HG03521 (cell line): Measurements from ENCODE around the gene COL23A1.

Experiments
- ATAC-seq: cut with Tn5 transposase; IDR thresholded peaks from one replicate; pipeline ENCODE4 v1.9.1; 2021; ENCODE audit warnings: mild to moderate bottlenecking, moderate library complexity; ENCODE audit not compliant: unreplicated experiment

Gene COL23A1

DNA sequence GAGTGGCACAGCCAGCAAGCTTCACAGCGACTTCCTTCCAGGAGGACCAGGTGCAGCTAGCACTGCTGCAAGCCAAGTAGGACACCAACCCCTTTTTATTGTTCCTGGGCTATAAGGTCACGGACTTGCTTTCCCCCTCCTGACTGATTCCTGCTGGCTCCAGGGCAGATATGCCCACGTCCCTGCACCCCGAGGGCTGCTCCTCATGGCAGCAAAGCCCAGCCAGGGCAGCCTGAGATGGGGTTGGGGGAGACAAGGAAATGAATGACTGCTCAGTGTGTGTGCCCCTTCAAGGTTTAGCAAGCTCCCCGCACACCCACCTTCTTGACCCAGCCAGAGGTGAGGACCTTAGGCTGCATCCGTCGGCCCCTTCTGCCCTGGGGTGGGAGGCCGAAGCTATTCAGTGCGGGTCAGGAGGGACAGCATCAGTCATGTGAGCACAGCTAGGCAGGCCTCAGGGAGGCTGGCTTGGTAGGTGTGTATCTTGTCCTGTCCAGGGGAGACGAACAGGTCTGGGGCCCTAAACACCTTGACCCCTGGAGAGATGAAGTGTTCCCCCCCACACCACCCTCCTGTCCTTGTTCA, 221.4 kb downstream of the COL23A1 start:
- no peak for ATAC-seq

DNA sequence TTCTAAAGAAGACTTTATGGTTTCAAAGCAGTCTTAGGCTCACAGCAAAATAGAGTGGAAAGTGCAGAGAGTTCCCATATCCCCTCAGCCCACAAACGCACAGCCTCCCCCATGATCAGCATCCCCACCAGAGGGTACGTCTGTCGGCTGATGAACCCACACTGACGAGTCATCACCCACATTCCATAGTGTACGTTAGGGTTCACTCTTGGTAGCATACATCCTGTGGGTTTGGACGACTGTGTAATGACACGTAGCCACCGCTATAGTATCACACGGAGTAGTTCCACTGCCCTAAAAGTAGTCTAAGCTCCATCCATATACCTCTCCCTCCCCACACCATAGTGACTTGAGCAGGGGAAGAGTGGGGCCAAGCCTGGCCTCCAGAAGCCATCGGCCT, 221.9 kb downstream of the COL23A1 start:
- no peak for ATAC-seq

DNA sequence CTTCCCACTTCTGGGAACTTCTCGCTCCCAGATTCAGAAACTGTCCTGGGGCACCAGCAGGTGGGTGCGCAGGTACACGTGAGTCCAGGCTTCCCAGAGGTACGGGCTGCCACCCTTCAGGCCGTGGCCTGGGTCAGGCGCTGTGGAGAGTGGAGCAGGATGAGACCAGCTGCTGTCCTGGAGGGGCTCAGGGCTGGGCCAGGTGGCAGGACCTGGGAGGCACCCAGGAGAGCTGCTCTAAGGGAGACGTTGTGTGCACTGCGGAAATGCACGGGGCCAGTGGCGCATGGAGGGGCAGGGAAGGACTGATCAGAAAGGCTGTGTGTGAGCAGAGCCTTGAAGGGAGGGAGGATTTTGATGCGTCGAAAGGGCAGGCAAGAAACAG, 222.5 kb downstream of the COL23A1 start:
- no peak for ATAC-seq

DNA sequence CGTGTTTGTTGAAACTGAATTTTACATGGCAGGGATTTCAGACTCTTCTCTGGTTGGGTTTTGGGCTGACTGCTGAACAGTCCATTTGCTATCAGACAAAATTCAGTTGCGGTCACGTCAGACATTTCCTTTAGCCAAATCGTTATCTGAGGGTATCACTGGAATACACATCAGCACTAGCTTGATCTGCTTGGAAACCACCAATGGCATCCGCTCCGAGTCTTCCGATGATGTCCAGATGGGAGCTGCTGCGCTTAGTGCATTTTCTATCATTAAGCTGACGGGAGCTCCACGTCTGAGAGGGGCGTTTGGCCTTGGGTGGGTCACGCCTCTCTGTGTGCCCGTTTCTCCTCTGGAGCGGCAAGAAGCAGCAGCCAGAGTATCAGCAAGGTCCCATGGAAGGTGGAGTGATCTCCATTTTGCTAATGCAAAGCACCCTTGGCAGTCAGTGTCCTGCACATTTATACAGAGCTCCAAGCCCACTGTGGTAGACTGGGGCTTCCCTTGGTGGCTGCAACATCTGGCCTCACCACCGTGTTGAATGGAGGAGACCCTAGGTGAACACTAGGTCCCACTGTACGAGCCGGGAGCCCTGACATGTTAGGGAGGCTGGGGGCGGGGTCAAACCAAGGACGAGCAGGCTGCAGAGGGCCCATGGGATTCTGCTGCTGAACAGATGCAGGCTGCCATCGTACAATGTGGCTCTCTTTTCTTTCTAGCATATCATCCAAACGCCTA, 223.0 kb downstream of the COL23A1 start:
- no peak for ATAC-seq

DNA sequence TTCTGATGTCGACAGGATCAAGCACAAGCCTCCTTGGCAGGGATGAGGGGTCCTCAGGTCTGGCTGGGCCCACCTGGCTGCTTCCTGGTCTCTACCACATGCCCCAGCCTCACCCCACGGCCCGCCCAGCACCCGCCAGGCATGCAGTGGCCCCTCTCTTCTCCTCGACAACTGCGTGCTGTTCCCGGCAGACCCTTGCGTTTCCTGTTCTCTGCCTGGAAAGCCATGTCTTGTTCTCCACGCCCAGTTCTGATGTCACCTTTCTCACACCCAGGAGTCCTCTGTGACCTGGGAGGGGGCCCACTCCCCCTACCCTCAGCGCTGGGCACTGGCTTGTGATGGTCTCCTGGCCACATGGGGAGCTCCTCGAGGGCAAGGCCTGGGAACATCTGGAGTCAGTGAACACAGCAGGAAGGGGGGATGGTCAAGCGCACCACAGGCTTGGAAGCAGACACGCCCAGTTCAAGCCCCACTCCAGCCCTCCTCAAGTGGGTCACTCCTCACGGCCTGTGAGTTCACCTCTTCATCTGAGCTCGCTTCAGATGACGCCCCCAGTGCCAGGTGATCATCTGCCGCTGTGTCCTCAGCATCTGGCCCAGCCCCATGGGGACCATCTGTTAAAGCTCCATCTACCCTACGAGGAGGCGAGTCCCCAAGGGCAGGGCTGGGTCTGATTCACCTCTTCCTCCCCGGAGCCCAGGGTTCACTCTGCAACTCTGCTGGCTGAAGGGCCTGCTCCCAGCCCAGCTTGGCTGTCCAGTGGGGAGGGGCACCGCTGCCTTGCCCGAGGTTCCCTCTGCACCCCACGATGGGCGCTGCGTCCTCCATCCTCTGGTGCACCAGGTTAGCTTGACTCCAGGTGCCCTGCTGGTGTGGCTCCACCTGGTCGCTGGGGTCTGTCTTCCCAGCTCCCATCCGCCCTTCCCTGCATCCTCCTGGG, 224.4 kb downstream of the COL23A1 start:
- ATAC-seq: no peak

DNA sequence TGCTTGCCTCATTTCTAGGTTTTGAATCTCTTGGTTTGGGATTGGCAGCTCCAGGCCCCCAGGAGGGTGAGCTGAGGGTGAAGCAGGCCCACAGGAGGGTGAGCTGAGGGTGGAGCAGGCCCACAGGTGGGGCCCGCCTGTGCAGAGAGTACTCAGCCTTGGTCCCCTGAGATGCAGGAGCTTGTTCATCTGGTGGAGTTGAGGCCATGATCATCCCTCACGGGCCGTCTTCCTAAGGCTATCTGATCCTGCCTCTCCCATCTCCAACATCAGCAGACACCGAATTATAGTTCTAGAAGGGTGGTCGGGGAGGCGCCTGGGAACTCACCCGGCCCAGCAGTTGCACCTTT, 225.9 kb downstream of the COL23A1 start:
- no peak for ATAC-seq

DNA sequence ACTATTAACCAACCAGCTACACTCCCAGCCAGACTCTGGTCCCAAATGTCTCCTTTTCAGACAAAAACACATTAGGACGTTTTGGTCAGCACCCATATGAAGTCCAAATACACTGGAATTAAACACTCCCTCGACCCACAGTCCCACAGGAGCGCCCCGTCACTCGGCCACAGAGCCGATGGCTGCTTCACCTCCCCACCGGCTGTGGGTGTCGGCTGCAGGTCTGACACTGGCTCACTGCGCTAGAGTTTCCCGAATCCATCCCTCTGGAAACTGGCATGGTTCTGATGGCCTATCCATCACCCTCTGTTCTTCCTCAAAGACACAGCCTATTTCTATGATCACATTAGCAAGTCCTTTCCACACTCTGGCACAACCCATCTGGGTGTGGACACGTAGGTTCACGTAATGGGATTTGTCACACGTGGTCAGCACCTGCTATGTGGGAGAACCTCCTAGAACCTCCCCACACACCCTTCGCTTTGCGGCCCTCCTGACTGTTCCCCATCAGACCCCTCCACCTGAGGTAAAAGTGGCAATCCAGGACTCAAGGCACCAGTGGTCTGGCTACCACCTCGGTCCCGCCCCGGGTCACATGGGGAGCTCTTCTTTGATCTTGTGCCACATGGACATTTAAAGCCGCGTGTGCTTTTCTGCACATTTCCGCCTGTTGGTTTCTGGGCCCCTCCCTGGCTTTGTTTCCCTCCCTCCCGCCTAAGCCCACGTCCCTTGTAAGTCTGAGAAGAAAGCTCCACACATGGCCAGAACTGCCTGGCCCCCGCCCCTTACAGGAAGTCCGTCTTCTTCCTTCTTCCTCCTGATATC, 226.5 kb downstream of the COL23A1 start:
- no peak for ATAC-seq

DNA sequence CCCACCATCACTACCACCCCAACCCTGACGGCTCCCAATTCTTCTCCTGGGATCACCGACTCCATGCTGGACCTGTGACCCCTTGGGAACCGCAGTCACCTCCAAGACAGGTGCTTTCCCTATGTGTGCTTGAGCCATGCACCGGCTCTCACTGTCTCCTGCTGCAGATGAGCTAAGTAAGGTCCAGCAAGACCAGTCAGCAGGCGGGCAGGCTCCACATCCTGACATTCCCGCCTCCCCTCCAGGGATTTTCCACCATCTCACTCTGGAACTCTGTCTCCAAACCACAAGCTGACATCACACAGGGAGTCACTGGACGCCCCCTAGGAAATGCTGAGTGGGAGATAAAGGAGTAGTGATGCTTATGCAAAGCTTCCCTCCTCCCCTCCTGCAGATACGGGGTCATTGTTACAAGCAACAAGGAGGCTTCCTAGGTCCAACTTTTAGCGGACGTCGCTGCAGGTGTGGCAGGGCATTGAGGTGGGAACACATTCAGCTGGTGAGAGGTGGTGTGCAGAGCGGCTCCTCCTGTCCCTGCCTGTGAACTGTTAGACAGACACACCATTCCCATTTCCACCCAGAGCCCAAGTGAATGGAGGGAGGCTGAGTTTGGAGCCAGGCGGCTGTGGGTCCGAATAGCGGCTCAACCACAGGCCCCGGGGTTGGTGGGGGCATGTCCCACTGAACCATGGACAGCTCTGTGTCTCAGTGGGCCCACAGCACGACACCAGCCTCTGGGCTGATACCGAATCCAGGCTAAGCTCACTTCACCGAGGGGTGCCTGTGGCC, 228.3 kb downstream of the COL23A1 start:
- no peak for ATAC-seq

DNA sequence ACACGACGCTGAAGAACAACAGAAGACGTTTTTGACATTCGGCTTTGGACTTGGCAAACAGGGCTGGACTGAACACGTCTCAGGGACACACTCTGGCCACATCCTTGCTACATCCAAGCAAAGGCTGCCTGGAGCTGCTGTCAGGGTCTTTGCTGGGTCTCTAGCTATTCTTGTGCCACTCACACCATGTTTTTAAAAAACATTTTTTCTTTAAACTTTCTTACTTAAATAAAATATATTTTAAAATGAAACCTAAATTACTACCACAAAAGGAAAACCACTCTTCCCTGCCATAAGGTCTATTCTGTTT, 229.3 kb downstream of the COL23A1 start:
- ATAC-seq: no peak

DNA sequence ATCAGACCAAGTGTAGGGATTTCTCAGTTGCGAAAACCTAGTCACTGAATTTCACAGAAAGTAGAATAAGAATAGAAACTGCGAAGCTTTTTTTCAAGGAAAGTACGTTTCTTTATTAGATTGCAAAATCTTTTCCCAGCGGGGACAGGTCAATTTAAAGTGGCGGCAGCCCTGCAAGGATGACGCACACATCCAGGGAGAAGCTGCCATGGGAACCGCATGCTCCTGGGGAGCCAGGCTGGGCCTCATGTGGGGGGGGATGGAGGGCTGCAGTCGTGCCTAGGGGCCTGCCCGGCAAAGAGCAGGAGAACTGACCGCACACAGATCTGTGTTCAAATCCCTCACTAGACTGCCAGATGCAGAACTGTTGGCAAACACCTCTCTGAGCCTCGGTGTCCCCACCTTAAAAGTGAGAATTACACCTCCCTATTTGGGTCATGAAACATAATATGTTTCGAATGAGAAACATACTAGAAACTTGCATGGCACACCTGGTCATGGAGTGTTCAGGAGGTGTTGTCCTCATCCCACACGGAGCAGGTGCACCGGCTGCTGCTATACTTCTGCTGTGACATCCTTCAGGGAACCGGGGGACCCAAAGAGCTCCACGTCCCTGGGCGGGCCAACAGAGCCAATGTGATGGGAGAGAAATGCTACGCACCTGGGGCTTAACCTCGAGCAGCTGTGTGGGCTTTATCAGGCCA, 229.8 kb downstream of the COL23A1 start:
- no peak for ATAC-seq

DNA sequence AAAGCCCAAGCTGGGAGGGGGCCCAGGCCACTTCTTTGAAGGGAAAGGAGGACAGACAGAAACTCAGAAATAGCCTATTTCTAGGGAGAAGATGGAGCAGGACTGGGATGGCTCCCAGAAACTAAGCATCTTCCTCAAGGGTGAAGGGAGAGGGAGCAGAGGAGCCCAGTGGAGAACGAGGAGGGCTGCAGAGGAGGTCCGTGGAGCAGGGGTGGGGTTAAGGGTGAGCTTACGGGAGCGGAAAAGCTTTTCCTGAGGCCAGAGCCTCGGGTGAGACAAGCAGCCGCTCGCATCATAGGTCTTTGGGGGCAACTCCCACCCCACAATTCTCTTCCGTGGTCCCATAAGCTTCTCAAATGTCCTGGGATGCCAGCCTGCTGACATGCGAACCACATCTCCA, 230.5 kb downstream of the COL23A1 start:
- no peak for ATAC-seq

DNA sequence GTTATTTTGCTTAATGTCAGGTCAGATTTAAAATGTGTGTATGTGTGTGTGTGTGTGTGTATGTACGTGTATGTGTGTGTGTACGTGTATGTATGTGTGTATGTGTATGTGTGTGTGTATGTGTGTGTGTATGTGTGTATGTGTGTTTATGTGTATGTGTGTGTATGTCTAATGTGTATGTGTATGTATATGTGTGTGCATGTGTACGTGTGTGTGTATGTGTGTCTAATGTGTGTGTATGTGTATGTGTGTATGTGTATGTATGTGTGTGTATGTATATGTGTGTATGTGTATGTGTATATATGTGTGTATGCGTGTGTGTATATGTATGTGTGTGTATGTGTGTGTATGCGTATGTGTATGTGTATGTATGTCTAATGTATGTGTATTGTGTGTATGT, 232.5 kb downstream of the COL23A1 start:
- no peak for ATAC-seq

DNA sequence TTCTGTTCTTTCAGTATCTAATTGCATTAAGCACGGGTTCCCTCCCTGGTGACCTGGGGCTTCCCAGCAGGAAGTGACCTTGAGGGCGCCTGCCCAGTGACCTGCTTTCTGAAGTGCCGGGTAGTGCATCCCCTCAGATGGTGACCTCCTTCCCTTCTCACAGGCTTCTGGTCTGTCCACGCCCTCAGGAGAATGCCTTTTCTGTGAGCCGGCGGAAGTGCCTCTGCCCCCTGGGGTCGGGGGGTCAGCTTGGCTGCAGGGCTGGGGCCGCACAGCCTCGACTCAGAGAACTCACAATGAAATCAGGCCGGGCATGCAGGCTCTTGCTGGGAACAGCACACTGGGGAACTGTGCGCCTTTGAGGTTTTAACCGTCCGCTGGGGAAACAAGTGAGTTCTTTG, 233.1 kb downstream of the COL23A1 start:
- no peak for ATAC-seq

DNA sequence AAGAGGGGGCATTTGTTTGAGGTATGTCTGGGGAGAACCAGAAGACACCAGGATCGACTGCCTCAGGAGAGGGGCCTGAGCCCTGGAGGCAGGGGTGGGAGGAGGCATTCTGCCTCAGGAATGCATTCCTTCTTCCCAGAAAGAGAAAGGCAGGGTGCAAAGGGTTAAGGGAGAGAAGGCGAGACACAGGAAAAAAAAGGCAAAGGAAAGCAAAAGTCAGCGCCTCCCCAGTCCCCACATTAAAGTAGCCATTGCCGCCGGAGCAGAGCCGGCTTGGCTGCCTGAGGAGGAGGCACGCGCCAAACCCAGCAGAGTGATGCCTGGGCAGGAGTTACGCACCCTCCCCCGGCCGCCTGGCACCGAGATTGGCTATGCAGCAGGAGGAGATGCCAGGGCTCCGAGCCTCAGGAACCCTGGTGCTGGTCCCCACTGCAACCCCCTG, 233.7 kb downstream of the COL23A1 start:
- no peak for ATAC-seq

DNA sequence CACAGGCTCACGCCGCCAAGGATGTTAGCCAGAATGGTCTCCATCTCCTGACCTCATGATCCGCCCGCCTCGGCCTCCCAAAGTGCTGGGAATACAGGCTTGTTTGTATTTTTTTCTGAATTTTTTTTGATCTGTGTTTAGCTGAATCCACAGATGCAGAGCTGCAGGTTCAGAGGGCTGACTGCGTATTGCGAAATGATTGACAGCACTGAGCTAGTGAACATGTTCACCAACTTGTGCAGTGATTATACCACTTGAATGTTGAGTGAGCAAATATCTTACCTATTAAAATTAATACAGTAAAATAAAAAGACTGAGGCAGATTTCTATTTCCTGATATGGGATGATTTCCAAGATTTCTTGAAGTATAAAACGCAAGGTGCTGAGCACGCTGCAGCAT, 234.5 kb downstream of the COL23A1 start:
- no peak for ATAC-seq

DNA sequence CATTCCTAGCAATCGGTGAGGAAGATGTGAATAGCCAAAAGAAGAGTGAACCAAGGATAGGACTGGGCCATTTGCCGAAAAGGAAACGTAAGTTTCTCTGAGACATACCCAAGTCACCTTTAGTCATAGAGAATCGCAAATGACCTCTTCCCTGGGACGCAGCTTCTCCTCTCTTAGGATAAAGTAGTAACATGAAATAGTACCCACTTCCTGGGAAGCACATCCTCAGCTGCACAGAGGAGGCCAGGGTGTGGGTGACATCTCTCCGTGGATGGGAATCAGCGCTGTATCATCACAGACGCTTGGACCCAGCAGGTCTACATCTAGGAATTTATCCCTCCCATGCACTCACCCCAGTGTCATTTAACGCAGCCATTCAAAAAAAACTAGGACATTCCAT, 236.7 kb downstream of the COL23A1 start:
- ATAC-seq: no peak

DNA sequence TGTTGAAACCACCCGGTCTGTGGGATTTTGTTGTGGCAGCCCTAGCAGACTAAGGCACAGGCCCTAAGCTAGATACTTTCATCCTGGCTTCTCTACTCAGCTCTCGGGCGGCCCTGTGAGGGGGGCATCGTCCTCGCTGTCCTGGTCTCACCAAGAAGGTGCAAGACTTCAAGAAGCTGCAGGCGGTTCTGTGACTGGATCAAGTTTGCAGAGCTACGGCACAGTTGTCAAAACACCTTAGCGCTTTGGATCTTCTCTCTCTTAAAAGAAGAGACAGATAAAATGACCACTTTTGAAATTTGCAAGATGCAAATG, 238.2 kb downstream of the COL23A1 start:
- no peak for ATAC-seq

DNA sequence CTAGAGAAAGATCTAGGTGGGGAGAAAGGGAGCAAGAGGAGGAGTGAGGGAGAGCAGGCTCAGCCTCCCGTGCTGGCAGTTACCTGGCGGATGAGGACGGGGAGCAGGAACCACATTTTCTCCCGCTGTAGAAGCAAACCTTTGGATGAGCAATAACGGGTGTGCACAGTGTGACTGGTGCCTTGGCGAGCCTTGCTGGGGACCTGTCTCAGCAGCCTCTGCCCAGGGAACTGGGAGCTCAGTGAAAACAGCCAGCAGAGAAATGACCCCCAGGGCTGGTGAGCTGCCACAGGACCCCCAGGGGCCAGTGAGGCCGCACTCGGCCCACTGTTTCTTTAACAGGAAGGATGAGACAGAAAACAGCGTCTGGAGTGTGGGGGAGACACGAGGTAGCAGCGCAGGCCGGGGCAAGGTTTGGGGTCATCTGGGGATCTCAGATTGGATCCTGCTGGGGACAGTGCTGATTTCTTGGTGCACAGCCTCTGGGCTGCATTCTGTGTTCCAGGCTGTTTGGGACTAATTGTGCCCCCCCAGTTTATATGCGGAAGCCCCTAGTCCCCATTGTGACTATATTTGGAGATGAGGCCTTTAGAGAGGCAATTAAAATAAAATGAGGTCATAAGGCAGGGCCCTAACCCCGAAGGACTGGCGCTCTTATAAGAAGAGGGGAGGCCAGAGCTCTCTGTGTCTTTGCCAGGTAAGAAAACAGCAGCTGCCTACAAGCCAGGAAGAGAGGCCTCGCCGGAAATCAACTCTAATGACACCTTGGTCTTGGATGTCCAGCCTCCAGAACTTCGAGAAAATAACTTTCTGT, 238.8 kb downstream of the COL23A1 start:
- no peak for ATAC-seq
